K562 (cell line): Measurements from ENCODE around the gene TINCR. TPM values are rescaled to one million over a fixed set of nuclear protein-coding genes. Genes with fewer than 3 reads are reported as not detected.

ENCODE experiments used
- ATAC-seq: fragments of 200-7000 bp; cut with Tn5 transposase; 3 replicates; pipeline ENCODE4 v1.9.1; 2020; ENCODE audit warnings: moderate library complexity
- BruUV-seq: library from RNA; stranded (reverse); fragments of 400-500 nt; replicated peaks from 2 replicates; lab custom pipeline; 2021; lab: Mats Ljungman, UMichigan
- CTCF ChIA-PET: fragments of 300-600 bp; formaldehyde crosslinking; extraction: SDS; loops from one replicate; lab custom pipeline; 2021; ENCODE audit warnings: low intra/inter-chr PET ratio; lab: Yijun Ruan, JAX
- POLR2A ChIA-PET: fragments of 300-600, 350-650 bp; sonication (Branson Sonifier 250); formaldehyde crosslinking; extraction: SDS; loops from one replicate; lab custom pipeline; 2021; ENCODE audit warnings: antibody characterized with exemption, inconsistent platforms; lab: Yijun Ruan, JAX
- DNase-seq, 4 experiments: peaks; one replicate each; pipeline versions ENCODE4 v3.0.0 to v3.0.0-alpha.2; 2011 to 2018; ENCODE audit warnings: low spot score in 3 of 4, mixed read lengths in 3 of 4; ENCODE audit errors: extremely low read depth in 1 of 4
- FAIRE-seq: peaks from 2 replicates; lab custom pipeline; 2011; peaks lifted over from hg19 to GRCh38; lab: Jason Lieb, UNC
- H2AFZ ChIP-seq: 2 replicates; pipeline ENCODE4 v1.6.0; 2011; ENCODE audit warnings: low read depth, low read length, control low read depth, inconsistent platforms
- H3K27ac ChIP-seq: fragments of 200-600 bp; 3 replicates; pipeline ENCODE4 v1.8.0; 2011; ENCODE audit warnings: low read depth, mild to moderate bottlenecking, control low read depth, inconsistent platforms, low read length, moderate library complexity, mixed read lengths; ENCODE audit errors: extremely low read depth
- H3K27me3 ChIP-seq, 2 experiments: fragments of 300-600 bp in 1 of 2; 2 replicates in 1 of 2; 3 replicates in 1 of 2; pipeline versions ENCODE4 v1.6.0 to v1.8.0; 2011; ENCODE audit warnings: inconsistent platforms in 2 of 2, low read length in 2 of 2, mild to moderate bottlenecking in 1 of 2, mixed read lengths in 1 of 2, moderate library complexity in 1 of 2; ENCODE audit not compliant: control insufficient read depth in 2 of 2, insufficient read depth in 2 of 2
- H3K36me3 ChIP-seq: fragments of 300-600 bp; 3 replicates; pipeline ENCODE4 v1.8.0; 2011; ENCODE audit warnings: mild to moderate bottlenecking, low read length, inconsistent platforms; ENCODE audit not compliant: control insufficient read depth, insufficient read depth
- H3K4me1 ChIP-seq, 2 experiments: fragments of 200-600 bp in 1 of 2; replicated peaks in 1 of 2; 2 replicates in 1 of 2; 3 replicates in 1 of 2; pipeline versions ENCODE4 v1.5.1 to v1.8.0; 2011; ENCODE audit warnings: inconsistent platforms in 2 of 2, low read length in 2 of 2, mild to moderate bottlenecking in 1 of 2, mixed read lengths in 1 of 2, moderate library complexity in 1 of 2; ENCODE audit not compliant: control insufficient read depth in 2 of 2, insufficient read depth in 2 of 2
- H3K4me2 ChIP-seq: 2 replicates; pipeline ENCODE4 v1.6.1; 2011; ENCODE audit warnings: low read length, control low read depth, inconsistent platforms, mixed read lengths; ENCODE audit not compliant: insufficient read depth
- H3K4me3 ChIP-seq: fragments of 200-600 bp; sonication (generic), shearing (Covaris generic); 2 replicates; pipeline ENCODE4 v1.5.1; 2016; ENCODE audit warnings: control low read depth, inconsistent platforms
- H3K79me2 ChIP-seq: fragments of 200-600 bp; 3 replicates; pipeline ENCODE4 v1.8.0; 2011; ENCODE audit warnings: low read length, inconsistent platforms; ENCODE audit not compliant: control insufficient read depth, insufficient read depth
- H3K9ac ChIP-seq, 2 experiments: 2 replicates each; pipeline versions ENCODE4 v1.6.0 to v1.6.1; 2011; ENCODE audit warnings: low read depth in 2 of 2, low read length in 2 of 2, control low read depth in 1 of 2, inconsistent platforms in 1 of 2, mild to moderate bottlenecking in 1 of 2, mixed read lengths in 1 of 2; ENCODE audit not compliant: insufficient read depth in 1 of 2
- H3K9me1 ChIP-seq: one replicate; pipeline ENCODE4 v1.6.0; 2011; ENCODE audit warnings: inconsistent platforms, mild to moderate bottlenecking, low read length, moderate library complexity; ENCODE audit not compliant: control insufficient read depth, insufficient read depth
- H3K9me3 ChIP-seq: replicated peaks from 2 replicates; pipeline ENCODE4 v1.5.1; 2011; ENCODE audit warnings: low read depth, low read length, inconsistent platforms; ENCODE audit not compliant: control insufficient read depth, insufficient read depth
- H4K20me1 ChIP-seq: replicated peaks from 2 replicates; pipeline ENCODE4 v1.6.1; 2011; ENCODE audit warnings: low read length, inconsistent platforms, mixed read lengths; ENCODE audit not compliant: control insufficient read depth, insufficient read depth
- BRF1 ChIP-seq: IDR thresholded peaks from 3 replicates; pipeline ENCODE4 v1.6.1; 2011; ENCODE audit warnings: borderline replicate concordance, mild to moderate bottlenecking; ENCODE audit not compliant: insufficient read length; ENCODE audit errors: extremely low read depth
- FOXA1 ChIP-seq: fragments of 450-650 bp; IDR thresholded peaks from 2 replicates; pipeline ENCODE4 v1.6.1; 2016; ENCODE audit warnings: mild to moderate bottlenecking, borderline replicate concordance
- ID3 ChIP-seq, 2 experiments: fragments of 250-450 bp in 1 of 2; fragments of 450-650 bp in 1 of 2; sonication (Bioruptor Pico) in 1 of 2; IDR thresholded peaks; 2 replicates each; pipeline versions ENCODE4 v1.6.1 to v1.8.0; 2016 to 2021; ENCODE audit warnings: mild to moderate bottlenecking in 2 of 2, moderate library complexity in 2 of 2, missing compliant biosample characterization in 1 of 2, missing genetic modification characterization in 1 of 2
- MXD1 ChIP-seq: fragments of 250-450 bp; sonication (Bioruptor Pico); IDR thresholded peaks from 2 replicates; pipeline ENCODE4 v1.8.0; 2021; ENCODE audit warnings: borderline replicate concordance, mild to moderate bottlenecking, moderate library complexity; ENCODE audit not compliant: poor library complexity, severe bottlenecking
- SRF ChIP-seq, 2 experiments: fragments of 250-450, 450-650 bp in 1 of 2; sonication (Bioruptor Pico) in 1 of 2; sonication (generic) in 1 of 2; formaldehyde crosslinking; IDR thresholded peaks; 2 replicates each; pipeline versions ENCODE4 v1.5.0 to v1.5.1; 2020 to 2022; ENCODE audit warnings: mild to moderate bottlenecking in 1 of 2, missing genetic modification reagents in 1 of 2
- TCF3 ChIP-seq: sonication (generic); formaldehyde crosslinking; IDR thresholded peaks from 2 replicates; pipeline ENCODE4 v1.4.0; 2020; ENCODE audit warnings: mild to moderate bottlenecking, missing genetic modification reagents
- YY1 ChIP-seq, 3 experiments: IDR thresholded peaks; 2 replicates each; pipeline ENCODE4 v1.6.1; 2011; ENCODE audit warnings: low read length in 2 of 3, mild to moderate bottlenecking in 2 of 3, moderate library complexity in 2 of 3, borderline replicate concordance in 1 of 3, control low read depth in 1 of 3, low read depth in 1 of 3; ENCODE audit not compliant: insufficient read depth in 3 of 3, insufficient replicate concordance in 2 of 3, control insufficient read depth in 1 of 3, insufficient read length in 1 of 3; ENCODE audit errors: extremely low read depth in 1 of 3
- ZBTB49 ChIP-seq: sonication (generic); formaldehyde crosslinking; IDR thresholded peaks from 2 replicates; pipeline ENCODE4 v1.8.0; 2022; ENCODE audit warnings: missing genetic modification reagents, mild to moderate bottlenecking, borderline replicate concordance
- ZKSCAN1 ChIP-seq: fragments of 150-350 bp; IDR thresholded peaks from 2 replicates; pipeline ENCODE4 v1.6.1; 2016; ENCODE audit warnings: low read depth, low read length
- WGBS: fragments of 100-300 bp; shearing (Covaris generic); methylation state at CpG from one replicate; pipeline ENCODE4 v1.1.6; 2016; ENCODE audit warnings: low coverage, mixed read lengths; ENCODE audit not compliant: insufficient coverage; ENCODE audit errors: missing lambda C conversion rate; 5-methylcytosine and 5-hydroxymethylcytosine counted together
- in situ Hi-C: fragments of 300-500 bp; cut with MboI; formaldehyde crosslinking; loops from 4 replicates; pipeline ENCODE4 v1.15.0; 2018; ENCODE audit warnings: inconsistent platforms, mixed read lengths
- intact Hi-C: fragments of 100-400 bp; cut with micrococcal nuclease; formaldehyde crosslinking; loops from 2 replicates; pipeline ENCODE4 v1.14.2; 2022
- polyA plus RNA-seq, 8 experiments: library from polyadenylated mRNA; depleted of rRNA in 4 of 8; stranded (reverse) in 5 of 8; unstranded in 3 of 8; fragments of >200 nt; fragmentation: Nextera tagmentation in 2 of 8; fragmentation: Illumina TruSeq in 1 of 8; extraction: Ambion mirVana in 2 of 8; extraction: Trizol in 1 of 8; gene quantifications; 2 replicates each; pipeline versions ENCODE4 v1.2.1 to v1.2.3, GENCODE V29; 2011 to 2014; ENCODE audit warnings: inconsistent platforms in 1 of 8, missing spikeins in 1 of 8
- total RNA-seq, 7 experiments: library from RNA; depleted of rRNA in 6 of 7; stranded (reverse); fragments of >200 nt in 6 of 7; fragmentation: Illumina TruSeq in 2 of 7; extraction: Trizol in 2 of 7; gene quantifications; 2 replicates each; pipeline versions ENCODE4 v1.2.1 to v1.2.3, GENCODE V29; 2011 to 2021; ENCODE audit warnings: low replicate concordance in 1 of 7

The TINCR gene
- total and polyA plus RNA-seq, 9 of the 15 experiments (the other 6 are each of a cell fraction or from before 2014, with no cell fraction given) = 0.03 to 0.24 (median 0.09) TPM; not detected in 1

GRCh38 chr19:5542665-5543064, 25.1 kb downstream of the TINCR start:
- DNase-seq = no peak
- H3K79me2 ChIP-seq = no peaks in the 10 kb centered on the region
- no peaks in the 10 kb centered on the region for H3K9me3 ChIP-seq
- peaks cover 7 to 13% of the 10 kb centered on the region in 2 experiments; a peak in 2 of 5 replicates for H3K27me3 ChIP-seq
- peaks cover 0 to 8% of the 10 kb centered on the region in 2 experiments; a peak in 2 of 5 replicates for H3K4me1 ChIP-seq
- no peak overlapping the region for H3K27ac ChIP-seq
- no TSS peak for BruUV-seq
- no peak for FAIRE-seq
- no peak overlapping the region for H2AFZ ChIP-seq
- no peak; the same call in 2 of the 3 replicates for ATAC-seq
- CTCF ChIA-PET = no interaction called here
- no peaks in the 10 kb centered on the region for H4K20me1 ChIP-seq
- in situ Hi-C loops (no loop called here), intact Hi-C loops (no loop called here)
- no peaks in the 10 kb centered on the region for H3K9me1 ChIP-seq
- no peak overlapping the region for H3K4me2 ChIP-seq
- no peak overlapping the region for H3K4me3 ChIP-seq
- POLR2A ChIA-PET = no interaction called here
- no peaks in the 10 kb centered on the region for H3K36me3 ChIP-seq
- no peak for TF ChIP-seq MXD1 (CRISPR knock-in tag)
- no peak for TF ChIP-seq YY1 (IDR thresholded peaks at IDR 0.05; ENCODE audit: borderline replicate concordance in 1 of 3, control insufficient read depth in 1 of 3, extremely low read depth in 1 of 3, insufficient read depth in 3 of 3, insufficient read length in 1 of 3, insufficient replicate concordance in 2 of 3, low read depth in 1 of 3, low read length in 2 of 3)
- TF ChIP-seq ZKSCAN1 = no peak
- TF ChIP-seq TCF3 (CRISPR knock-in tag) = no peak
- TF ChIP-seq BRF1 = no peak
- TF ChIP-seq ZBTB49 = no peak
- TF ChIP-seq ID3 (CRISPR knock-in tag; IDR thresholded peaks at IDR 0.05) = no peak
- TF ChIP-seq ID3 (tag; IDR thresholded peaks at IDR 0.05) = no peak
- no peak for TF ChIP-seq FOXA1
- no peak for TF ChIP-seq SRF (CRISPR knock-in tag; IDR thresholded peaks at IDR 0.05)
- H3K9ac ChIP-seq = no peak overlapping the region
- WGBS = 10% methylated on average over 8 of the region's 8 CpGs
